GM21360 (cell line): Measurements from ENCODE around the gene A2M.

Experiments used
- ATAC-seq: cut with Tn5 transposase; IDR thresholded peaks from one replicate; pipeline ENCODE4 v1.9.1; 2021; ENCODE audit warnings: mild to moderate bottlenecking, moderate library complexity; ENCODE audit not compliant: unreplicated experiment

A2M gene

GRCh38 chr12:9040484-9041186, 75.1 kb downstream of the A2M start:
- ATAC-seq: no peak

GRCh38 chr12:9039397-9039977, 76.2 kb downstream of the A2M start:
- no peak for ATAC-seq

- no peak for ATAC-seq
Measured at GRCh38 chr12:9037431-9037830, 78.3 kb downstream of the A2M start.

GRCh38 chr12:9036227-9036626, 79.5 kb downstream of the A2M start:
- ATAC-seq: no peak

GRCh38 chr12:9034095-9034494, 81.6 kb downstream of the A2M start:
- no peak for ATAC-seq

GRCh38 chr12:9033265-9033887, 82.3 kb downstream of the A2M start:
- ATAC-seq: no peak

GRCh38 chr12:9032202-9032964, 83.3 kb downstream of the A2M start:
- ATAC-seq: no peak

GRCh38 chr12:9030776-9031175, 84.9 kb downstream of the A2M start:
- no peak for ATAC-seq

GRCh38 chr12:9027161-9028059, 88.3 kb downstream of the A2M start:
- no peak for ATAC-seq

GRCh38 chr12:9024512-9024911, 91.2 kb downstream of the A2M start:
- no peak for ATAC-seq

GRCh38 chr12:9022592-9022991, 93.1 kb downstream of the A2M start:
- ATAC-seq: no peak
